ENCODE results near the gene TGM2. TPM values are rescaled to one million over a fixed set of nuclear protein-coding genes. Genes with fewer than 3 reads are reported as not detected.

Gene TGM2
- total and polyA plus RNA-seq, 9 of the 15 experiments (the other 6 are each of a cell fraction or from before 2014, with no cell fraction given): 5.5 to 78.5 (median 37.6) TPM

DNA sequence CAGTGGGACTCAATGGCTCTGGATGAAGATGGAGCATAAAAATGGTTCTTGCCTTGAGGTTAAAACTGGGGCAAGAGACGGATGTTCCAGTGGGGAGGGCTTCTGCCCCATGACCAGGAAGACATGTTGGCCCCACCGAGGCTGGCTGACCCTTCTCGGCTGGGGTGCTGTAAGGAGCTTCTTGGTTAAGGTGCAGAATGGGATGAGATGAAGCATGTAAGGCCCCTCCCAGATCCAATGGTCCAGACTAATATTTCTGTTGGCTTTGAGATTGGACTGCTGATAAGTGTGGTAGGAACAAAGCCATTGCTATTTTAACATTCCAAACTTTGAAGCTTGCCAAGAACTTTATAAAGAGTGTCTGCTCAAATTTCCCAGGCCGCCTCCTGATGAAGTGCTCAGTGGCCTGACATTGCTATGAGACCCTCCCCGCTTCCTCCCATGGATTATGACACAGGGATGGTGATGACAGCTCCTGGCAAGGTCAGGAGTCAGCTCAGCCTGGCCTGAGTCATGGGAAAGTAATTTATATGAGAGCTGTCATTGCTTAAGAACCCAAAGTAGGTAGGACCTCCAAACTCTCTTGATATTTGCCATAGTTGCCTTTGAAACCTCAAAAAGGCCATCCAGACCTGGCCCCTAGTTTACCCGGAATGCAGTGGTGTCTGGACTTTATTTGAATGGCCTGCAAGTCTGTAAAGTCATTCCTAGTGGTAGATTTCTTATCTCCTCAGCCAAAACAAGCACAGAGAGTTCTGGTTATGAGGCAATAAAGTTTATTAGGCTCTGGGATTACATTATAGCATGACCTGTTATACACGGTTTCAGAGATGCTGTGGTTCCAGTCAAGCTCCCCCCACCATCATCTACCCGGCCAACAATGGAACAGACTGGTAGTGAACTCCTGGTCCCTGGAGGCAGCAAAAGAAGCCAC is 55.2 kb downstream of the TGM2 start (continued):
- TF ChIP-seq RCOR1 (IDR thresholded peaks at IDR 0.05; ENCODE audit: borderline replicate concordance in 1 of 2, low read depth in 2 of 2, low read length in 2 of 2): peak in 1 of 2 experiments; percentile 36; a peak in 1 of 4 replicates
- TF ChIP-seq, protein P1, sequence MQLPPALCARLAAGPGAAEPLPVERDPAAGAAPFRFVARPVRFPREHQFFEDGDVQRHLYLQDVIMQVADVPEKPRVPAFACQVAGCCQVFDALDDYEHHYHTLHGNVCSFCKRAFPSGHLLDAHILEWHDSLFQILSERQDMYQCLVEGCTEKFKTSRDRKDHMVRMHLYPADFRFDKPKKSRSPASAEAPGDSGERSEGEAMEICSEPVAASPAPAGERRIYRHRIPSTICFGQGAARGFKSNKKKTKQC (CRISPR knock-in tag; IDR thresholded peaks at IDR 0.05): no peak
- TF ChIP-seq, protein P2, sequence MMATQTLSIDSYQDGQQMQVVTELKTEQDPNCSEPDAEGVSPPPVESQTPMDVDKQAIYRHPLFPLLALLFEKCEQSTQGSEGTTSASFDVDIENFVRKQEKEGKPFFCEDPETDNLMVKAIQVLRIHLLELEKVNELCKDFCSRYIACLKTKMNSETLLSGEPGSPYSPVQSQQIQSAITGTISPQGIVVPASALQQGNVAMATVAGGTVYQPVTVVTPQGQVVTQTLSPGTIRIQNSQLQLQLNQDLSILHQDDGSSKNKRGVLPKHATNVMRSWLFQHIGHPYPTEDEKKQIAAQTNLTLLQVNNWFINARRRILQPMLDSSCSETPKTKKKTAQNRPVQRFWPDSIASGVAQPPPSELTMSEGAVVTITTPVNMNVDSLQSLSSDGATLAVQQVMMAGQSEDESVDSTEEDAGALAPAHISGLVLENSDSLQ (IDR thresholded peaks at IDR 0.05): peak; percentile 88
- no peak for TF ChIP-seq RBM34 (IDR thresholded peaks at IDR 0.05; ENCODE audit: borderline replicate concordance, insufficient read depth, low read length)
- TF ChIP-seq CREM (IDR thresholded peaks at IDR 0.05; ENCODE audit: low read depth): 0 out of 2 replicates have a peak, but pooled peaks have one; percentile 15
- TF ChIP-seq, protein P3, sequence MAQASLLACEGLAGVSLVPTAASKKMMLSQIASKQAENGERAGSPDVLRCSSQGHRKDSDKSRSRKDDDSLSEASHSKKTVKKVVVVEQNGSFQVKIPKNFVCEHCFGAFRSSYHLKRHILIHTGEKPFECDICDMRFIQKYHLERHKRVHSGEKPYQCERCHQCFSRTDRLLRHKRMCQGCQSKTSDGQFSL (CRISPR knock-in tag; IDR thresholded peaks at IDR 0.05): no peak
- TF ChIP-seq, protein P3 (tag; IDR thresholded peaks at IDR 0.05): no peak
- TF ChIP-seq, protein P4, sequence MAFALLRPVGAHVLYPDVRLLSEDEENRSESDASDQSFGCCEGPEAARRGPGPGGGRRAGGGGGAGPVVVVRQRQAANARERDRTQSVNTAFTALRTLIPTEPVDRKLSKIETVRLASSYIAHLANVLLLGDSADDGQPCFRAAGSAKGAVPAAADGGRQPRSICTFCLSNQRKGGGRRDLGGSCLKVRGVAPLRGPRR (CRISPR knock-in tag; IDR thresholded peaks at IDR 0.05): no peak
- peak; percentile 36 for TF ChIP-seq NEUROD1 (IDR thresholded peaks at IDR 0.05; ENCODE audit: borderline replicate concordance, low read depth, low read length, partially characterized antibody)
- TF ChIP-seq SIN3B (IDR thresholded peaks at IDR 0.05; ENCODE audit: low read depth): no peak
- TF ChIP-seq, protein P5, sequence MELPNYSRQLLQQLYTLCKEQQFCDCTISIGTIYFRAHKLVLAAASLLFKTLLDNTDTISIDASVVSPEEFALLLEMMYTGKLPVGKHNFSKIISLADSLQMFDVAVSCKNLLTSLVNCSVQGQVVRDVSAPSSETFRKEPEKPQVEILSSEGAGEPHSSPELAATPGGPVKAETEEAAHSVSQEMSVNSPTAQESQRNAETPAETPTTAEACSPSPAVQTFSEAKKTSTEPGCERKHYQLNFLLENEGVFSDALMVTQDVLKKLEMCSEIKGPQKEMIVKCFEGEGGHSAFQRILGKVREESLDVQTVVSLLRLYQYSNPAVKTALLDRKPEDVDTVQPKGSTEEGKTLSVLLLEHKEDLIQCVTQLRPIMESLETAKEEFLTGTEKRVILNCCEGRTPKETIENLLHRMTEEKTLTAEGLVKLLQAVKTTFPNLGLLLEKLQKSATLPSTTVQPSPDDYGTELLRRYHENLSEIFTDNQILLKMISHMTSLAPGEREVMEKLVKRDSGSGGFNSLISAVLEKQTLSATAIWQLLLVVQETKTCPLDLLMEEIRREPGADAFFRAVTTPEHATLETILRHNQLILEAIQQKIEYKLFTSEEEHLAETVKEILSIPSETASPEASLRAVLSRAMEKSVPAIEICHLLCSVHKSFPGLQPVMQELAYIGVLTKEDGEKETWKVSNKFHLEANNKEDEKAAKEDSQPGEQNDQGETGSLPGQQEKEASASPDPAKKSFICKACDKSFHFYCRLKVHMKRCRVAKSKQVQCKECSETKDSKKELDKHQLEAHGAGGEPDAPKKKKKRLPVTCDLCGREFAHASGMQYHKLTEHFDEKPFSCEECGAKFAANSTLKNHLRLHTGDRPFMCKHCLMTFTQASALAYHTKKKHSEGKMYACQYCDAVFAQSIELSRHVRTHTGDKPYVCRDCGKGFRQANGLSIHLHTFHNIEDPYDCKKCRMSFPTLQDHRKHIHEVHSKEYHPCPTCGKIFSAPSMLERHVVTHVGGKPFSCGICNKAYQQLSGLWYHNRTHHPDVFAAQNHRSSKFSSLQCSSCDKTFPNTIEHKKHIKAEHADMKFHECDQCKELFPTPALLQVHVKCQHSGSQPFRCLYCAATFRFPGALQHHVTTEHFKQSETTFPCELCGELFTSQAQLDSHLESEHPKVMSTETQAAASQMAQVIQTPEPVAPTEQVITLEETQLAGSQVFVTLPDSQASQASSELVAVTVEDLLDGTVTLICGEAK (IDR thresholded peaks at IDR 0.05): 0 out of 2 replicates have a peak, but pooled peaks have one; percentile 28
- TF ChIP-seq, protein P5 (CRISPR knock-in tag; IDR thresholded peaks at IDR 0.05): no peak
- peak; percentile 62 for TF ChIP-seq SMAD4 (CRISPR knock-in tag; conservative IDR thresholded peaks at IDR 0.05)
- TF ChIP-seq POLR3G (IDR thresholded peaks at IDR 0.05; ENCODE audit: extremely low read depth, insufficient read length, insufficient replicate concordance): no peak
